Gastrocnemius medialis (tissue), 4 donors: ENCODE results near the gene CEP72.

Source experiments
- CTCF ChIP-seq, 5 experiments: fragments of 450-650 bp in 3 of 5; fragments of 200-600 bp in 2 of 5; sonication (generic) in 2 of 5; IDR thresholded peaks in 4 of 5; conservative IDR thresholded peaks in 1 of 5; 1 replicate in 4 of 5; 2 replicates in 1 of 5; pipeline ENCODE4 v1.5.1; 2016 to 2019; ENCODE audit warnings: antibody characterized with exemption in 5 of 5, mild to moderate bottlenecking in 3 of 5, moderate library complexity in 3 of 5
- POLR2A ChIP-seq, 2 donors: fragments of 450-650 bp; IDR thresholded peaks; one replicate each; pipeline ENCODE4 v1.6.1; 2017; ENCODE audit warnings: antibody characterized with exemption in 2 of 2, mild to moderate bottlenecking in 2 of 2, moderate library complexity in 2 of 2

- TF ChIP-seq CTCF (IDR thresholded peaks at IDR 0.05 in 4 of 5, conservative IDR thresholded peaks at IDR 0.05 in 1 of 5), result no peak
- no peak for TF ChIP-seq POLR2A (IDR thresholded peaks at IDR 0.05)
Measured at GRCh38 chr5:587403-587802, 24.7 kb upstream of the CEP72 start.
